ENCODE data around the gene CTBP2.

GRCh38 chr10:125166658-125167057, 6.3 kb upstream of the CTBP2 start:
- TF ChIP-seq, protein P1, sequence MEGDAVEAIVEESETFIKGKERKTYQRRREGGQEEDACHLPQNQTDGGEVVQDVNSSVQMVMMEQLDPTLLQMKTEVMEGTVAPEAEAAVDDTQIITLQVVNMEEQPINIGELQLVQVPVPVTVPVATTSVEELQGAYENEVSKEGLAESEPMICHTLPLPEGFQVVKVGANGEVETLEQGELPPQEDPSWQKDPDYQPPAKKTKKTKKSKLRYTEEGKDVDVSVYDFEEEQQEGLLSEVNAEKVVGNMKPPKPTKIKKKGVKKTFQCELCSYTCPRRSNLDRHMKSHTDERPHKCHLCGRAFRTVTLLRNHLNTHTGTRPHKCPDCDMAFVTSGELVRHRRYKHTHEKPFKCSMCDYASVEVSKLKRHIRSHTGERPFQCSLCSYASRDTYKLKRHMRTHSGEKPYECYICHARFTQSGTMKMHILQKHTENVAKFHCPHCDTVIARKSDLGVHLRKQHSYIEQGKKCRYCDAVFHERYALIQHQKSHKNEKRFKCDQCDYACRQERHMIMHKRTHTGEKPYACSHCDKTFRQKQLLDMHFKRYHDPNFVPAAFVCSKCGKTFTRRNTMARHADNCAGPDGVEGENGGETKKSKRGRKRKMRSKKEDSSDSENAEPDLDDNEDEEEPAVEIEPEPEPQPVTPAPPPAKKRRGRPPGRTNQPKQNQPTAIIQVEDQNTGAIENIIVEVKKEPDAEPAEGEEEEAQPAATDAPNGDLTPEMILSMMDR (IDR thresholded peaks at IDR 0.05; ENCODE audit: low read length) = no peak
- TF ChIP-seq EZH2phosphoT487 (IDR thresholded peaks at IDR 0.05; ENCODE audit: low read length) = no peak

Measured in MM.1S (cell line).